ENCODE data around the gene ZNF771. TPM values are rescaled to one million over a fixed set of nuclear protein-coding genes. Genes with fewer than 3 reads are reported as not detected.
"Not testable (repeated sequence)": the region's sequence is repeated elsewhere in the genome, so short reads cannot be mapped to it uniquely, and the experiment has no call there.

Gene ZNF771
- polyA plus RNA-seq, 2 of the 4 experiments (the other 2 are of a cell fraction): 5.7 to 7.2 TPM

GRCh38 chr16:30449116-30449435 lies 41.7 kb downstream of the ZNF771 start:
- Histone ChIP-seq H3K4me3 (no peak overlapping the region), H3K9me3 (no peaks in the 10 kb centered on the region), H3K4me1 (peaks cover 18% of the 10 kb centered on the region), H3K27ac (no peak overlapping the region), H3K4me2 (no peak overlapping the region)
- ChIA-PET POLR2A (interaction anchor here (0.7 kb wide), 1 partner anchor 201 kb away, joined by 3 read pairs; no protein-coding TSS in a partner anchor), CTCF (interaction anchor here (0.6 to 6.7 kb wide), 43 partner anchors 8 to 358 kb away, joined by 3 to 36 read pairs (median 4); partner anchors contain the start of genes DCTPP1 and ZNF747)
- TF ChIP-seq ZNF302 (CRISPR knock-in tag; IDR thresholded peaks at IDR 0.05) (no peak), PHF8 (IDR thresholded peaks at IDR 0.05; ENCODE audit: borderline replicate concordance, low read depth) (no peak), HOXA7 (CRISPR knock-in tag; IDR thresholded peaks at IDR 0.05) (no peak), TP53 (CRISPR knock-in tag; IDR thresholded peaks at IDR 0.05) (no peak), EP300 (IDR thresholded peaks at IDR 0.05) (no peak), NPAS2 (CRISPR knock-in tag; IDR thresholded peaks at IDR 0.05; ENCODE audit: borderline replicate concordance) (no peak), JUN (IDR thresholded peaks at IDR 0.05) (no peak), GATA3 (IDR thresholded peaks at IDR 0.05; ENCODE audit: borderline replicate concordance) (no peak), BHLHE40 (IDR thresholded peaks at IDR 0.05; ENCODE audit: low read depth, low read length) (no peak), KDM5A (IDR thresholded peaks at IDR 0.05) (no peak), EHMT2 (IDR thresholded peaks at IDR 0.05; ENCODE audit: low read depth) (no peak), HDAC2 (IDR thresholded peaks at IDR 0.05) (no peak), KDM1A (IDR thresholded peaks at IDR 0.05; ENCODE audit: low read depth) (no peak), RAD21 (conservative IDR thresholded peaks at IDR 0.05 in 1 of 2, IDR thresholded peaks at IDR 0.05 in 1 of 2) (no peak), RCOR1 (IDR thresholded peaks at IDR 0.05; ENCODE audit: low read depth, low read length) (no peak), POLR2AphosphoS2 (conservative IDR thresholded peaks at IDR 0.05; ENCODE audit: low read length) (no peak), EHF (CRISPR knock-in tag; IDR thresholded peaks at IDR 0.05) (no peak)
- TF ChIP-seq, protein P1, sequence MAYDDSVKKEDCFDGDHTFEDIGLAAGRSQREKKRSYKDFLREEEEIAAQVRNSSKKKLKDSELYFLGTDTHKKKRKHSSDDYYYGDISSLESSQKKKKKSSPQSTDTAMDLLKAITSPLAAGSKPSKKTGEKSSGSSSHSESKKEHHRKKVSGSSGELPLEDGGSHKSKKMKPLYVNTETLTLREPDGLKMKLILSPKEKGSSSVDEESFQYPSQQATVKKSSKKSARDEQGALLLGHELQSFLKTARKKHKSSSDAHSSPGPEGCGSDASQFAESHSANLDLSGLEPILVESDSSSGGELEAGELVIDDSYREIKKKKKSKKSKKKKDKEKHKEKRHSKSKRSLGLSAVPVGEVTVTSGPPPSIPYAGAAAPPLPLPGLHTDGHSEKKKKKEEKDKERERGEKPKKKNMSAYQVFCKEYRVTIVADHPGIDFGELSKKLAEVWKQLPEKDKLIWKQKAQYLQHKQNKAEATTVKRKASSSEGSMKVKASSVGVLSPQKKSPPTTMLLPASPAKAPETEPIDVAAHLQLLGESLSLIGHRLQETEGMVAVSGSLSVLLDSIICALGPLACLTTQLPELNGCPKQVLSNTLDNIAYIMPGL (CRISPR knock-in tag; IDR thresholded peaks at IDR 0.05; ENCODE audit: borderline replicate concordance): no peak
- TF ChIP-seq, protein P2, sequence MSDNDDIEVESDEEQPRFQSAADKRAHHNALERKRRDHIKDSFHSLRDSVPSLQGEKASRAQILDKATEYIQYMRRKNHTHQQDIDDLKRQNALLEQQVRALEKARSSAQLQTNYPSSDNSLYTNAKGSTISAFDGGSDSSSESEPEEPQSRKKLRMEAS (IDR thresholded peaks at IDR 0.05): no peak
- ATAC-seq (no peak), DNase-seq (ENCODE audit: low read depth in 1 of 2, low spot score in 1 of 2) (no peak), FAIRE-seq (no peak)
- 74% methylated on average over 3 of the region's 3 CpGs for WGBS (ENCODE audit: missing lambda C conversion rate)

DNA sequence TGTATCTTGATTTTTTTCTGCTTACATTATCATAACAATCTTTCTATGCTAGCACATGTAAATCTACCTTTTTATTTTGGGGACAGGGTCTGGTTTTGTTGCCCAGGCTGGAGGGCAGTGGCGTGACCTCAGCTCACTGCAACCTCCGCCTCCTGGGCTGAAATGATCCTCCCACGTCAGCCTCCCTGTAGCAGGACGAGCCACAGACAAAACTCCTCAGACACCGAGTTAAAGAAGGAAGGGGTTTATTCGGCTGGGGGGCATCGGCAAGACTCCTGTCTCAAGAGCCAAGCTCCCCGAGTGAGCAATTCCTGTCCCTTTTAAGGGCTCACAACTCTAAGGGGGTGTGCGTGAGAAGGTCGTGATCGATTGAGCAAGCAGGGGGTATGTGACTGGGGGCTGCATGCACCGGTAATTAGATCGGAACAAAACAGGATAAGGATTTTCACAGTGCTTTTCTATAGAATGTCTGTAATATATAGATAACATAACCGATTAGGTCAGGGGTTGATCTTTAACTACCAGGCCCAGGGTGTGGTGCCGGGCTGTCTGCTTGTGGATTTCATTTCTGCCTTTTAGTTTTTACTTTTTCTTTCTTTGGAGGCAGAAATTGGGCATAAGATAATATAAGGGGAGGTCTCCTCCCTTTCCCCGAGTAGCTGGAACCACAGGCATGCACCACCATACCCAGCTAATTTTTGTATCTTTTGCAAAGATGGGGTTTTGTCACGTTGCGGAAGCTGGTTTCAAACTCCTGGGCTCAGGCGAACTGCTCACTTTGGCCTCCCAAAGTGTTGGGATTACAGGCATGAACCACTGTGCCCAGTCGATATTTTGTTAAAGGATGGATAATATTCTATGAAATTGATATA lies 45.5 kb downstream of the ZNF771 start:
- H3K9me3 ChIP-seq; H3K4me3 ChIP-seq; ATAC-seq; DNase-seq (ENCODE audit: low read depth in 1 of 2, low spot score in 1 of 2); H3K27ac ChIP-seq; H3K4me1 ChIP-seq; POLR2A ChIA-PET; FAIRE-seq; H3K4me2 ChIP-seq: not testable (repeated sequence)
- 65% methylated on average over 20 of the region's 20 CpGs for WGBS (ENCODE audit: missing lambda C conversion rate)
- CTCF ChIA-PET: interaction anchor here (0.6 to 2.5 kb wide), 4 partner anchors 16 to 176 kb away, joined by 3 to 9 read pairs (median 4); partner anchors contain the start of gene DCTPP1

DNA sequence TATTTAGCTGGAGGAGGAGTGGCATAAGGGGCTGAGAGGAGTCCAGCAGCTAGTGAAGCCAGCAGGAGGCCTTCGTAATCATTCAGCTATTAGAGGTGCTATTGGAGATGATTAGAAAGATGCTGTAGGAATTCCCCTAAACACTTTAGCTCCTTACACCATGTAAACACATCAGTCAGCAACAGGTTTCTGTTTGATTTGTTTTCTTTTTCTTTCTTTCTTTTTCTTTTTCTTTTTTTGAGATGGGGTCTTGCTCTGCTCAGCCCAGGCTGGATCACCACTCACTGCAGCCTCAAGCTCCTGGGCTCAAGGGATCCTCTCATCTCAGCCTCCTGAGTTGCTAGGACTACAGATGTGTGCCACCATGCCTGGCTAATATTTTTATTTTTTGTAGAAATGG lies 48.9 kb downstream of the ZNF771 start:
- ChIA-PET POLR2A (interaction anchor here (0.8 to 1.3 kb wide), 2 partner anchors 11 to 78 kb away, joined by 3 to 4 read pairs; no protein-coding TSS in a partner anchor), CTCF (interaction anchor here (0.7 to 2.4 kb wide), 5 partner anchors 20 to 173 kb away, joined by 3 to 12 read pairs (median 3); partner anchors contain the start of gene DCTPP1)
- ATAC-seq (no peak), FAIRE-seq (no peak), DNase-seq (ENCODE audit: low read depth in 1 of 2, low spot score in 1 of 2) (no peak)
- Histone ChIP-seq H3K4me1 (0 out of 3 replicates have a peak, but pooled peaks cover 3% of the 10 kb centered on the region), H3K4me3 (no peak overlapping the region), H3K4me2 (no peak overlapping the region), H3K9me3 (no peaks in the 10 kb centered on the region), H3K27ac (no peak overlapping the region)
- WGBS (ENCODE audit: missing lambda C conversion rate): 81% methylated on average over 1 of the region's 1 CpG
- no peak for TF ChIP-seq JUN (IDR thresholded peaks at IDR 0.05)
- no peak for TF ChIP-seq ZNF302 (CRISPR knock-in tag; IDR thresholded peaks at IDR 0.05)
- no peak for TF ChIP-seq NFE2L2 (conservative IDR thresholded peaks at IDR 0.05; ENCODE audit: low read length)
- no peak for TF ChIP-seq RNF2 (IDR thresholded peaks at IDR 0.05; ENCODE audit: borderline replicate concordance, low read depth)
- no peak for TF ChIP-seq PHF8 (IDR thresholded peaks at IDR 0.05; ENCODE audit: borderline replicate concordance, low read depth)
- no peak for TF ChIP-seq SREBF2 (IDR thresholded peaks at IDR 0.05)
- no peak for TF ChIP-seq TP53 (CRISPR knock-in tag; IDR thresholded peaks at IDR 0.05)
- no peak for TF ChIP-seq ELK1 (IDR thresholded peaks at IDR 0.05; ENCODE audit: low read depth, low read length)
- no peak for TF ChIP-seq HOXA7 (CRISPR knock-in tag; IDR thresholded peaks at IDR 0.05)
- no peak for TF ChIP-seq GATA3 (IDR thresholded peaks at IDR 0.05; ENCODE audit: borderline replicate concordance)
- no peak for TF ChIP-seq E2F6 (IDR thresholded peaks at IDR 0.05; ENCODE audit: borderline replicate concordance, low read depth)
- no peak for TF ChIP-seq HEYL (CRISPR knock-in tag; IDR thresholded peaks at IDR 0.05)
